ENCODE results near the gene ITPRID1.

DNA sequence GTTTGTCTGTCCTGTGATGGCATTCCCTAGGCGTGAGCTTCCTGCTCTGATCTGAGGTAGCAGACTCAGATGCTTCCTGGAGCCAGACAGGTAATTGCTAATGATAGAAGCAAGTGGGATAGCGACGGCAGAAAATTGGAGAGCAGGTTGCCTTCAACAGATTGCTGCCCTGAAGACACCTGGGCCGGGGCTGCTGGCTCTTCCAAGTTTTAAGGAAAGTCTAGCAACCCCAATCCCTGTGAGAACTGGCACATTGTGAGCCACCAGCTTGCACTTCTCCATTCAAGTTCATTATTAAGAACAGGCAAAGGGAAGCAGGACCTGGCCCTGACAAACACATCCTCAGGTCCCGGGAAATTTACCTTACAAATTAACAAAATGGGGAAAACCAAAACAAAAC is 50.8 kb downstream of the ITPRID1 start:
- TF ChIP-seq, protein P1, sequence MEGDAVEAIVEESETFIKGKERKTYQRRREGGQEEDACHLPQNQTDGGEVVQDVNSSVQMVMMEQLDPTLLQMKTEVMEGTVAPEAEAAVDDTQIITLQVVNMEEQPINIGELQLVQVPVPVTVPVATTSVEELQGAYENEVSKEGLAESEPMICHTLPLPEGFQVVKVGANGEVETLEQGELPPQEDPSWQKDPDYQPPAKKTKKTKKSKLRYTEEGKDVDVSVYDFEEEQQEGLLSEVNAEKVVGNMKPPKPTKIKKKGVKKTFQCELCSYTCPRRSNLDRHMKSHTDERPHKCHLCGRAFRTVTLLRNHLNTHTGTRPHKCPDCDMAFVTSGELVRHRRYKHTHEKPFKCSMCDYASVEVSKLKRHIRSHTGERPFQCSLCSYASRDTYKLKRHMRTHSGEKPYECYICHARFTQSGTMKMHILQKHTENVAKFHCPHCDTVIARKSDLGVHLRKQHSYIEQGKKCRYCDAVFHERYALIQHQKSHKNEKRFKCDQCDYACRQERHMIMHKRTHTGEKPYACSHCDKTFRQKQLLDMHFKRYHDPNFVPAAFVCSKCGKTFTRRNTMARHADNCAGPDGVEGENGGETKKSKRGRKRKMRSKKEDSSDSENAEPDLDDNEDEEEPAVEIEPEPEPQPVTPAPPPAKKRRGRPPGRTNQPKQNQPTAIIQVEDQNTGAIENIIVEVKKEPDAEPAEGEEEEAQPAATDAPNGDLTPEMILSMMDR (IDR thresholded peaks at IDR 0.05), result no peak
- TF ChIP-seq EZH2 (IDR thresholded peaks at IDR 0.05; ENCODE audit: borderline replicate concordance, insufficient read depth, low read depth, low read length, poor library complexity, severe bottlenecking), result no peak

Measured in B cell (primary cell).